Astrocyte (in vitro differentiated cells and primary cell): ENCODE data around the gene SULF2. TPM values are rescaled to one million over a fixed set of nuclear protein-coding genes. Genes with fewer than 3 reads are reported as not detected.
"Not testable (repeated sequence)": the region's sequence is repeated elsewhere in the genome, so short reads cannot be mapped to it uniquely, and the experiment has no call there.

ENCODE experiments used
- DNase-seq: peaks from one replicate; pipeline ENCODE4 v3.0.0-alpha.2; 2010; ENCODE audit warnings: low read depth
- FAIRE-seq: peaks from 2 replicates; lab custom pipeline; 2011; peaks lifted over from hg19 to GRCh38; lab: Jason Lieb, UNC
- H2AFZ ChIP-seq: 2 replicates; pipeline ENCODE4 v1.6.0; 2012; ENCODE audit warnings: low read depth, low read length, inconsistent platforms
- H3K27ac ChIP-seq: 2 replicates; pipeline ENCODE4 v1.5.1; 2011; ENCODE audit warnings: low read depth, low read length, inconsistent platforms
- H3K27me3 ChIP-seq: 2 replicates; pipeline ENCODE4 v1.6.0; 2011; ENCODE audit warnings: low read length, inconsistent platforms; ENCODE audit not compliant: insufficient read depth
- H3K36me3 ChIP-seq: 2 replicates; pipeline ENCODE4 v1.5.1; 2011; ENCODE audit warnings: low read length, inconsistent platforms; ENCODE audit not compliant: insufficient read depth
- H3K4me1 ChIP-seq: 2 replicates; pipeline ENCODE4 v1.5.1; 2011; ENCODE audit warnings: low read length, inconsistent platforms; ENCODE audit not compliant: insufficient read depth
- H3K4me2 ChIP-seq: 2 replicates; pipeline ENCODE4 v1.6.0; 2012; ENCODE audit warnings: low read length, inconsistent platforms
- H3K4me3 ChIP-seq: 2 replicates; pipeline ENCODE4 v1.5.1; 2011; ENCODE audit warnings: low read depth, mild to moderate bottlenecking, low read length, inconsistent platforms; ENCODE audit not compliant: insufficient read depth
- H3K79me2 ChIP-seq: 2 replicates; pipeline ENCODE4 v1.6.0; 2012; ENCODE audit warnings: mild to moderate bottlenecking, low read length, inconsistent platforms; ENCODE audit not compliant: insufficient read depth
- H3K9ac ChIP-seq: 2 replicates; pipeline ENCODE4 v1.6.0; 2012; ENCODE audit warnings: mild to moderate bottlenecking, low read length, inconsistent platforms
- H3K9me3 ChIP-seq: 2 replicates; pipeline ENCODE4 v1.5.1; 2012; ENCODE audit warnings: low read depth, mild to moderate bottlenecking, low read length, inconsistent platforms; ENCODE audit not compliant: insufficient read depth
- H4K20me1 ChIP-seq: 2 replicates; pipeline ENCODE4 v1.6.0; 2012; ENCODE audit warnings: low read length, inconsistent platforms; ENCODE audit not compliant: insufficient read depth
- H3K27ac Mint-ChIP-seq: one replicate; pipeline ENCODE4 v1.8.0; 2021; ENCODE audit warnings: mild to moderate bottlenecking, mixed read lengths; ENCODE audit not compliant: unreplicated experiment
- H3K27me3 Mint-ChIP-seq: one replicate; pipeline ENCODE4 v1.8.0; 2021; ENCODE audit warnings: low read depth, mixed read lengths; ENCODE audit not compliant: unreplicated experiment
- H3K36me3 Mint-ChIP-seq: one replicate; pipeline ENCODE4 v1.8.0; 2021; ENCODE audit warnings: low read depth, mixed read lengths; ENCODE audit not compliant: unreplicated experiment
- H3K4me1 Mint-ChIP-seq: one replicate; pipeline ENCODE4 v1.8.0; 2021; ENCODE audit warnings: low read depth, mixed read lengths; ENCODE audit not compliant: unreplicated experiment
- H3K4me3 Mint-ChIP-seq: one replicate; pipeline ENCODE4 v1.8.0; 2021; ENCODE audit warnings: mild to moderate bottlenecking, moderate library complexity, mixed read lengths; ENCODE audit not compliant: unreplicated experiment
- H3K9me3 Mint-ChIP-seq: one replicate; pipeline ENCODE4 v1.8.0; 2021; ENCODE audit warnings: mild to moderate bottlenecking, mixed read lengths; ENCODE audit not compliant: unreplicated experiment
- EZH2 ChIP-seq: IDR thresholded peaks from 2 replicates; pipeline ENCODE4 v1.6.1; 2012; ENCODE audit warnings: mild to moderate bottlenecking, low read length, inconsistent platforms; ENCODE audit not compliant: insufficient read depth
- total RNA-seq: library from RNA; stranded (reverse); gene quantifications from 2 replicates; pipeline ENCODE4 v1.2.1, GENCODE V29; 2021
- TF ChIP-seq, protein P1 (sequence below): IDR thresholded peaks from 2 replicates; pipeline ENCODE4 v1.5.1; 2011; ENCODE audit warnings: low read depth, mild to moderate bottlenecking, inconsistent platforms, low read length, moderate library complexity; ENCODE audit not compliant: insufficient read depth

Gene SULF2
- total RNA-seq, 1 donor from 2014 or later: 139 TPM

DNA sequence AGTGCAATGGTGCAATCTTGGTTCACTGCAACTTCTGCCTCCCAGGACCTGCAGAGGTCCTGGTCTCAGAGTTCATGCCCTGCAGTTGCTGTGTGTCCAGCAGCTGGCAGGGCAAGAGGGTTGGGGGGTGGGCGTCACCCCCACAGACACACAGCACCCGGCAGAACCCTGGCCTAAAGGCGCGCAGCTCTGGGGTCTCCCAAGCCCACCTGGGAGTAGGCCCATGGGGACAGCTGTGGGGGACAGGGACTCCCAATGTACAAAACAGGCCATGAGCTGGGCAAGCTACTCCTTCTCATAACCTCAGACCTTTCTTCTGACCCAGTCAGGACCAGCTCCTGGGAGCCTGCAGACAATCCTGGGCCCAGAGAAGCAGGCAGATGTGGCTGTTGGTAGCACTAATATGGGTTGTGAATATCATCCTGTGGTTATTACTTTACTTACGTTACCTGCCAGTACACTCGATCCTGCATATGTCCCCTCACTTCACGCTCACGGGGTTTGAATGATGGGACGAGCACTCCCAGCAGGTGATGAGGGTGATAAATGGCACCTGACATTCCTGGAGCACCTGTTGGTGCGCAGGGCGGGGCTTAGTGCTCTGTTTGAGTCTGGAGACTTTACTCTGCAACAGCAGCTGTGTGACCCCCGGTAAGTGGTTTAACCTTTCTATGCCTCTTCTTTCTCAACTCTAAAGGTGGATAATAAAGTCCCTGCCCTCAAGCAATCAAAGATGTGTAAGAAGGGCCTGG, 39.9 kb upstream of the SULF2 start:
- Histone ChIP-seq H3K4me3 (no peak overlapping the region), H3K9ac (no peak overlapping the region), H3K4me1 (peaks cover 3% of the 10 kb centered on the region), H4K20me1 (no peaks in the 10 kb centered on the region), H3K4me2 (no peak overlapping the region), H3K27me3 (peaks cover 3% of the 10 kb centered on the region), H2AFZ (no peak overlapping the region), H3K9me3 (no peaks in the 10 kb centered on the region), H3K36me3 (no peaks in the 10 kb centered on the region), H3K79me2 (no peaks in the 10 kb centered on the region), H3K27ac (no peak overlapping the region)
- Mint-ChIP-seq H3K36me3 (no peaks in the 10 kb centered on the region), H3K27me3 (peaks cover 19% of the 10 kb centered on the region), H3K27ac (no peak overlapping the region), H3K4me1 (peaks cover 1% of the 10 kb centered on the region), H3K4me3 (no peak overlapping the region), H3K9me3 (no peaks in the 10 kb centered on the region)
- FAIRE-seq (no peak), DNase-seq (no peak)
- TF ChIP-seq EZH2: no peak
- TF ChIP-seq, protein P1, sequence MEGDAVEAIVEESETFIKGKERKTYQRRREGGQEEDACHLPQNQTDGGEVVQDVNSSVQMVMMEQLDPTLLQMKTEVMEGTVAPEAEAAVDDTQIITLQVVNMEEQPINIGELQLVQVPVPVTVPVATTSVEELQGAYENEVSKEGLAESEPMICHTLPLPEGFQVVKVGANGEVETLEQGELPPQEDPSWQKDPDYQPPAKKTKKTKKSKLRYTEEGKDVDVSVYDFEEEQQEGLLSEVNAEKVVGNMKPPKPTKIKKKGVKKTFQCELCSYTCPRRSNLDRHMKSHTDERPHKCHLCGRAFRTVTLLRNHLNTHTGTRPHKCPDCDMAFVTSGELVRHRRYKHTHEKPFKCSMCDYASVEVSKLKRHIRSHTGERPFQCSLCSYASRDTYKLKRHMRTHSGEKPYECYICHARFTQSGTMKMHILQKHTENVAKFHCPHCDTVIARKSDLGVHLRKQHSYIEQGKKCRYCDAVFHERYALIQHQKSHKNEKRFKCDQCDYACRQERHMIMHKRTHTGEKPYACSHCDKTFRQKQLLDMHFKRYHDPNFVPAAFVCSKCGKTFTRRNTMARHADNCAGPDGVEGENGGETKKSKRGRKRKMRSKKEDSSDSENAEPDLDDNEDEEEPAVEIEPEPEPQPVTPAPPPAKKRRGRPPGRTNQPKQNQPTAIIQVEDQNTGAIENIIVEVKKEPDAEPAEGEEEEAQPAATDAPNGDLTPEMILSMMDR: no peak

DNA sequence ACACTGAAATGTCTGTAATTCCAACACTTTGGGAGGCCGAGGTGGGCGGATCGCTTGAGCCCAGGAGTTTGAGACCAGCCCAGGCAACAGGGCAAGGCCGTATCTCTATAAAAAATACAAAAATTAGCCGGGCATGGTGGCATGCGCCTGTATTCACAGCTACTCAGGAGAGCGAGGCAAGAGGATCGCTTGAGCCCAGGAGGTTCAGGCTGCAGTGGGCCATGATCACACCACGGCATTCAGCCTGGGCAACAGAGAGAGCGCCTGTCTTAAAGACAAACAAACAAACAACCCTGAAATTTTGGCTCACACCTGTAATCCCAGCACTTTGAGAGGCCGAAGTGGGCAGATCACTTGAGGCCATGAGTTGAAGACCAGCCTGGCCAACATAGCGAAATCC, 38.7 kb upstream of the SULF2 start:
- not testable (repeated sequence) for H3K27ac Mint-ChIP-seq, H3K4me3 Mint-ChIP-seq, H3K9me3 Mint-ChIP-seq, H2AFZ ChIP-seq, H3K27me3 ChIP-seq, H3K27ac ChIP-seq, H3K4me1 ChIP-seq, H3K9ac ChIP-seq, H3K36me3 Mint-ChIP-seq, H3K4me3 ChIP-seq, H3K9me3 ChIP-seq, H3K4me1 Mint-ChIP-seq, H3K79me2 ChIP-seq, H3K36me3 ChIP-seq, FAIRE-seq, H4K20me1 ChIP-seq, DNase-seq, H3K4me2 ChIP-seq
- H3K27me3 Mint-ChIP-seq: peaks cover 25% of the 10 kb centered on the region

- Histone ChIP-seq H3K36me3 (no peaks in the 10 kb centered on the region), H3K79me2 (no peaks in the 10 kb centered on the region), H3K9me3 (no peaks in the 10 kb centered on the region), H3K4me2 (peak overlapping the region; percentile 11), H3K9ac (no peak overlapping the region), H3K27ac (no peak overlapping the region), H4K20me1 (no peaks in the 10 kb centered on the region), H3K27me3 (peaks cover 16% of the 10 kb centered on the region), H3K4me1 (peaks cover 3% of the 10 kb centered on the region), H2AFZ (no peak overlapping the region), H3K4me3 (no peak overlapping the region)
- H3K4me1 Mint-ChIP-seq: peaks cover 1% of the 10 kb centered on the region
- peaks cover 44% of the 10 kb centered on the region for H3K27me3 Mint-ChIP-seq
- TF ChIP-seq, protein P1: no peak
- no peak for TF ChIP-seq EZH2
- DNase-seq: peak; percentile 16
- FAIRE-seq: no peak
- no peaks in the 10 kb centered on the region for H3K36me3 Mint-ChIP-seq
- H3K27ac Mint-ChIP-seq: no peak overlapping the region
- no peaks in the 10 kb centered on the region for H3K9me3 Mint-ChIP-seq
- no peak overlapping the region for H3K4me3 Mint-ChIP-seq
Observed at GRCh38 chr20:47821481-47822100, 36.3 kb upstream of the SULF2 start.
